Ovary (tissue), 3 donors: ENCODE measurements around the gene ALDH3A1.

Experiments
- POLR2A ChIP-seq: fragments of 450-650 bp; IDR thresholded peaks from one replicate; pipeline ENCODE4 v1.6.1; 2017; ENCODE audit warnings: antibody characterized with exemption, mild to moderate bottlenecking, moderate library complexity
- TF ChIP-seq, protein P1 (sequence below), 3 donors: fragments of 450-650 bp in 2 of 3; fragments of 200-600 bp in 1 of 3; IDR thresholded peaks; one replicate each; pipeline versions ENCODE4 v1.5.1 to v1.8.0; 2016 to 2022; ENCODE audit warnings: antibody characterized with exemption in 3 of 3, mild to moderate bottlenecking in 1 of 3
- donor health status: DM: no; HTN: no; CAD: no.

DNA sequence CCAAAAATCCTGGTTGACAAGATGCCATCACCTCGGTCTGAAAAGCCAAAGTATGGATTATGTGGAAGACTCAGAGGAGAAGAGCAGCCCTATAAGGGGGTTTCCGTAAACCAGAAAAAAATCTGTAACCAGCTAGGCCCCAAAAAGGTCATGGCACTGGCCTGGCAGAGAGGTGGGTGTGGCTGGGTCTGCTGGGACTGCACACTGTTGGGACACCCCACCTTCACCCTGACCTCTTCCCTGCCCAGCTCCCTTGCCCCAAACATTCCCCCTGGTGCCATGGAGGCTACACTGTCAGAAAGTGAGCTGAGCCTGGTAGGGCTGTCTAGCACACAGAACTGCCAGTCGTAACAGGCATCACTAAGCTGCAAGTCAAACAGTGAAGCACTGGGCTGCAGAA, 38.3 kb downstream of the ALDH3A1 start:
- TF ChIP-seq, protein P1, sequence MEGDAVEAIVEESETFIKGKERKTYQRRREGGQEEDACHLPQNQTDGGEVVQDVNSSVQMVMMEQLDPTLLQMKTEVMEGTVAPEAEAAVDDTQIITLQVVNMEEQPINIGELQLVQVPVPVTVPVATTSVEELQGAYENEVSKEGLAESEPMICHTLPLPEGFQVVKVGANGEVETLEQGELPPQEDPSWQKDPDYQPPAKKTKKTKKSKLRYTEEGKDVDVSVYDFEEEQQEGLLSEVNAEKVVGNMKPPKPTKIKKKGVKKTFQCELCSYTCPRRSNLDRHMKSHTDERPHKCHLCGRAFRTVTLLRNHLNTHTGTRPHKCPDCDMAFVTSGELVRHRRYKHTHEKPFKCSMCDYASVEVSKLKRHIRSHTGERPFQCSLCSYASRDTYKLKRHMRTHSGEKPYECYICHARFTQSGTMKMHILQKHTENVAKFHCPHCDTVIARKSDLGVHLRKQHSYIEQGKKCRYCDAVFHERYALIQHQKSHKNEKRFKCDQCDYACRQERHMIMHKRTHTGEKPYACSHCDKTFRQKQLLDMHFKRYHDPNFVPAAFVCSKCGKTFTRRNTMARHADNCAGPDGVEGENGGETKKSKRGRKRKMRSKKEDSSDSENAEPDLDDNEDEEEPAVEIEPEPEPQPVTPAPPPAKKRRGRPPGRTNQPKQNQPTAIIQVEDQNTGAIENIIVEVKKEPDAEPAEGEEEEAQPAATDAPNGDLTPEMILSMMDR (IDR thresholded peaks at IDR 0.05), result no peak
- no peak for TF ChIP-seq POLR2A
